GM19351 (cell line): ENCODE measurements around the gene GPR173.

Source experiments
- ATAC-seq: cut with Tn5 transposase; IDR thresholded peaks from one replicate; pipeline ENCODE4 v1.9.1; 2021; ENCODE audit warnings: mild to moderate bottlenecking, moderate library complexity; ENCODE audit not compliant: unreplicated experiment

GPR173 gene

DNA sequence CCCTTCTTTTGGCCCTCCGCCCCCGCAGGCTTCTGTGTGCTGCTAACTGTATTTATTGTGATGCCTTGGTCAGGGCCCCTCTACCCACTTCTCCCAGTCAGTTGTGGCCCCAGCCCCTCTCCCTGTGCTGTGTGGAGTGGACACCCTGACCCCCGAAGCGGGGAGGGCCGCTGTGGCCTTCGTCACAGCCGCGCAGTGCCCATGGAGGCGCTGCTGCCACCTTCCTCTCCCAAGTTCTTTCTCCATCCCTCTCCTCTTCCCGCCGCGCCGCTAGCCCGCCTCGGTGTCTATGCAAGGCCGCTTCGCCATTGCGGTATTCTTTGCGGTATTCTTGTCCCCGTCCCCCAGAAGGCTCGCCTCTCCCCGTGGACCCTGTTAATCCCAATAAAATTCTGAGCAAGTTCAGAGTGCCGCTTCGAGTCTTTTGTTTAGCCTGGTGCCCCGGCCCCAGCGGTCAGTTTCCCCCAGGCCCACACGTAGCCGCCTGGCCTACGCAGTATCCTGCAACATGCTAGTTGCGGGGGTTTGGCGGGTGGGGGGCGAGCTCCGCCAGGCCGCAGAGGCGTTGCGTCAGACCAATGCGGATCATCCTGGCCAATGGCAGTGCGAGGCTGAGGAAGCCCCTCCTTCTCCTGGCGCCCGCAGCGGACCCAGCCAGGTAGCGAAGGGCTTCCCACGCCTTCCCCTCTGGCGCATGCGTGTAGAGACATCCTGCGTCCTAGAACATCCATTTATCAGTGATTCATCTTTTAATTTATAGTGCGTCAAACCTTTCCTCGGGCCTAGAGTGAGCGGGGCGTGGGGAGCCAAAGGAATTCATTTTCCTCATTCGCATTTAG, 39.8 kb downstream of the GPR173 start:
- peak; percentile 69 for ATAC-seq

DNA sequence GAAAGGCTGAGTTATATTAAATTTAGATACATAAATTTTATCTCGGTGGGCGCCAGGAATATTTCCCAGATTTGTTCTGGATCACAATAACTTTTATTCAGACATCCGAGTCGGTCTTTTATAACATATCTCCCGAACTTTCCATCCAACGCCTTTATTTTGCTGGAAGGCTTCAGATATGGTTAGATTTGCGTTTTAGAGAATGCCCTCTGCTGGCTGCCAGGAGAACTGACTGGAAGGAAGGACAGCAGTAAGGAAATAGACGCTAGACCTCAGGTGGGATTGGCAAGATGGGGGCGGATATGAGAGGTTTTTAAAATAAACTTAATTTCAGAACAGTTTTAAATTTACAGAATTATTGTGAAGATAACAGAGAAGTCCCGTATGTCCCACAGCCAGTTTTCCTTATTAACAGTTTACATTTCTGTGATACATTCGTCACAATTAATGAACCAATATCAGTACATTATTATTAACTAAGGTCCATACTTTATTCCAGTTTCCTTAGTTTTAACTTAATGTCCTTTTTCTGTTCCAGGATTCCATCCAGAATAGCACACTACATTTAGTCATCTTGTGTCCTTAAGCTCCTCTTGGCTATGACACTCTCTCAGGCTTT, 40.7 kb downstream of the GPR173 start:
- ATAC-seq = no peak

DNA sequence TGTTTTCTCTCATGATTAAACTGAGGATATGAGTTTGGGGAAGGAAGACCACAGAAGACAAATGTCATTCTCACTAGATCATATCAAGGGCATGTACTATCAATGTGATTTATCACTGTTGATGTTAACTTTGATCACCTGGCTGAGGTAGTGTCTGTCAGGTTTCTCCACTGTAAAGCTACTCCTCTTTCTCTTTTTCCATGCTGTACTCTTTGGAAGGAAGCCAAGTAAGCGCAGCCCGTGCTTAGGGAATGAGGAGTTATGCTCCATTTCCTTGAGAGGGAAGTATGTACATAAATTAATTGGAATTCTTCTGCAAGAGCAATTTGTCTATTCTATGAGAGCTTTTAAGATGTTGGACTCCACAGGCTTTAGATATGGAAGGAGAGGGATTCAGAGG, 41.3 kb downstream of the GPR173 start:
- no peak for ATAC-seq

DNA sequence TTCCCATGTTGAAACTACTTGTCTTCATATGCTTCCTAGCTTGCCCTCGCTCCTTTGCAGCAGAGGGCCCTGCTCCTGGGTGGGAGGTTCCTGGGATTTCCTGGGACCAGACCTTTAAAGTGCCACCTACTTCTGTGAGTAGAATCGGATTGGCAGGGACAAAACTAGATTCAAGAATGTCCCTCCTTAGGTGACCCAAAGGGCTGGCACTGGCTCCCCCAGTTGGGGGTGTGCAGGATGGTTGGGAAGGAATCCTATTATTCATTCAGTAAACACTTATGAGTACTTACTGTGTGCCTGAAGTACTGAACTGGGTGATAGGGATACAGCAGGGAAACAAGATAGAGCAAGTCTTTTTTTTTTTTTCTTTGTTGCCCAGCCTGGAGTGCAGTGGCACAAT, 42.8 kb downstream of the GPR173 start:
- ATAC-seq = no peak

DNA sequence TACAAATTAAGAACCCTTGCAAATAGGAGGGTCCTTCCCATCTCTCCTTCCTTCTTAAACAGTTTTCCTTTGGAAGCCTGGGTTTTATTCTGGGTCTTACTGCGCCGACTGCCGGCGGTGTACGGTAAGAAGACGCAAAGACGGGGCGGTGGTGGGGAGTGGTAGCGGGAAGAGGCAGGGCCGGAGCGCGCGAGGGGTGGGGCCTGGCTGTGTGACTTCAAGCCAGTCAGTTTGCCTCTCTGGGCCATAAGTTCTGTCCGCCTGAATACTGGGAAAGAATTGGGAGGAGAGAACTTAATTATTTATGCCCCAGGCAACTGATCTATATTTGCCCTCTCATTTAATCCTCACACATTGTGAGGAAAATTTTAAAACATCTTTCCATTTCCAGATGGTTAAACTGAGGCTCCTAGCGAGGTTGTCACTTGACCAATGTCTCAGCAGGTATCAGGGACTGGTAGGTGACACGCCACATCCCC, 44.6 kb downstream of the GPR173 start:
- peak; percentile 48 for ATAC-seq

DNA sequence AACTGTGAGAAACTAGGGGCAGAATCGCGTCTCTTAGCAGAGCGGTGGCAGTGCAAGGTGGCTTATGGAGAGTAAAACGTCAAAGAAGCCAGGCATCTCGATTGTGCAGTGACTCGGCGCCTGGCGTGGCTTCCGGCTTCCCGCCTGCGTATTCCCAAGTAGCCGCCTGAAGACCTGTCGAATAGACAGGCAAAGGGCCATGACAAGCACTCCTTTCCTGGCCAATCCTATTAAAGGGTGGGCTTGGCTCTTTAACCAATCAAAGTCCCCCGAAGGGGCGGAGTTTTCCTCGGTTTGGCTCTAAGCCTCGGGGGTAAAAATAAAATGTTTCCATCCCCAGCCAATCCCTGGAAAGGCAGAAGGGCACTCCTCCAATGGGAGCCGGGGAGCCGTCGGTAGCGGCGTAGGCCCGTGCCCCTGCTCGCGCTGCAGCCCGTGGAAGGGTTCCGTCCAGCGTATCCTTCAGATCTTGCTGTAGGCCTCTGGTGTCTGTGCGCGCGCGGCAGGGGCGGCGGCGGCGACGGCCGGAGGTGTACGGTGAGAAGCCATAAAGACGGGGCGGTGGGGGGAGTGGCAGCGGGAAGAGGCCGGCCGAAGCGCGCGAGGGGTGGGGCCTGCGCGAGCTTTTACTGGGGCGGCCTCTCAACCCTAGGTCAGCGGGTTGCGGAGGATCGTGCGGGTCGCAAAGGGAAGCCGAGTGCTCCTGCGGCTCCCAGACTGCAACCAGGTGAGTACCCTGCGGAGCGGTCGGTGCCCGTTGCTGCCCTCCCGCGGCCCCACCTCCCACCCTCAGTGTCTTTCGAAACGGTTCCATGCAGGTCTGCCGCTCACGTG, 45.4 kb downstream of the GPR173 start, which contains the start of gene KANTR:
Gene KANTR (plus strand): TSS at position 395 of the 834 bp plus-strand sequence. CDS start 30,131 bp downstream, outside the sequence.
- ATAC-seq = peak; percentile 74

DNA sequence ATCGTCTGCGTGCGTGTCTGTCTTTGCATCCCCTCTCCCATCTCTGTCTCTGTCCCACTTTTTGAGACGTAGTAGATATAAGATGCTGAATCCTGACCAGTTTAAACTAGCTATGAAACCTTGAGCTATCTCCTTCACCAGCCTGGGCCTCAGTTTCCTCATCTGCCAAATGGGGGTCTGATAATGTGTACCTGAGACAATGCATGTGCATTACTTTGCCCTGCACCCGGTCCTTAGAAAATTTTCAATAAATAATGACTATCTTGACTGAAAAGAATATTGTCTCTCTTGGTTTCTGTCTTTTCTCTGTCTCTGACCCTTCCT, 46.0 kb downstream of the GPR173 start:
- no peak for ATAC-seq

DNA sequence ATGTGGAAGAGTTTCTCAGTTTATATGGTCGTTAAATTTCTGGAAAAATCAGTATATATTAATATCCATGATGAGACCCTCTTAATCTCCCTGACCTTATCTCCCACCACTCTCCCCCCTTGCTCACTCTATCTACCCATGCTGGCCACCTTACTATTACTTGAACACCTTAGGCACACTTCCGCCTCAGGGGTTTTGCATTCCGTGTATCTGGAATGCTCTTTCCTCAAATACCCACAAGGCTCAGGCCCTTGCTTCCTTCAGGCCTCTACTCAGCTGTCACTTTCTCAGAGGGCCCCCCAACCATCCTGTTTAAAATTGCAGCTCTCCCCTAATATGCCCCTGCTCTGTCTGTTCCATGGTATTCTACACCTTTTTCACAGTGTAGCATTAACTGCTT, 47.2 kb downstream of the GPR173 start:
- ATAC-seq = no peak

DNA sequence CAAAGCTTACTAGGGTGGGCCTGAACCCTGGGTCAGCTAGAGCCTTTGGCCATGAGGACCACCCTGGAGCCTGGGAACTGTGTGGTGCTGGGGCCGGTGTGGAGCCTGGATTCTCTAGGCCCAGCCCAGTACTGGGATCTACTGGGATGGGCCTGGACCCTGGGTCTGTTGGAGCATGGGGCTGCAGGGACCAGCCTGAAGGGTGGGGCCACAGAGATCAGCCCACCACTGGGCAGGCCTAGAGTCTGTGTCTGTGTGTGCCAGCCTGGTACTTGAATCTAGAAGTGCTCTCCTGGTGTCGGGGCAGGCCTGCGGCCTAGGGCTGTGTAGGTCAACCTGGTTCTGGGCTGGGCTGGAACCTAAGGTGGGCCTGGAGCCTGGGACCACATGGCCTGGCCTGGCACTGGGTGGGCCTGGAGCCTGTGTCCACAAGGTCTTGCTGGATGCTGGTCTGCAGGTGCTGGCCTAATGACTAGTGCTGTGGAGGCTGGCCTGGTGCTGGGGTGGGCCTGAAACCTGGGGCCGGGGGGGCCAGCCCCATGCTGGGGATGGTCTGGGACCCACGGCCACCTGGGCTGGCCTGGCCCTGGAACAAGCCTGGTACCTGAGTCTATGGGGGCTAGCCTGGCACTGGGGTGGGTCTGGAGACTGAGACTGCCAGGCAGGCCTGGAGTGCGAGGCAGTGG, 66.4 kb downstream of the GPR173 start:
- no peak for ATAC-seq

DNA sequence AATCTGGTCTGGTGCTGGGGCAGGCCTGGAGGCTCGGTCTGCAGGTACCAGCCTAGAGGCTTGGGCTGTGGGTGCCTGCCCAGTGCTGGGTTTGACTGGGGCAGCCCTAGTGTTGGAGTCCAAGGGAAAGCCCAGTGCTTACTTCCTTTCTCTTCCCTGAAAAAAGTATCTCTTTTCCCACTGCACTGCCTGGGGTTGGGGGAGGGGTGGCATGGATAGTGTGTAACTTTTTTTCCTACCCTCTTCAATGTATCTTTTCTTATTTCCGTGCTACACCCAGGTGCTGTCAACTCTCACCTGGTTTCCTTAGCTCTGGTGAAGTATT, 66.9 kb downstream of the GPR173 start:
- no peak for ATAC-seq

DNA sequence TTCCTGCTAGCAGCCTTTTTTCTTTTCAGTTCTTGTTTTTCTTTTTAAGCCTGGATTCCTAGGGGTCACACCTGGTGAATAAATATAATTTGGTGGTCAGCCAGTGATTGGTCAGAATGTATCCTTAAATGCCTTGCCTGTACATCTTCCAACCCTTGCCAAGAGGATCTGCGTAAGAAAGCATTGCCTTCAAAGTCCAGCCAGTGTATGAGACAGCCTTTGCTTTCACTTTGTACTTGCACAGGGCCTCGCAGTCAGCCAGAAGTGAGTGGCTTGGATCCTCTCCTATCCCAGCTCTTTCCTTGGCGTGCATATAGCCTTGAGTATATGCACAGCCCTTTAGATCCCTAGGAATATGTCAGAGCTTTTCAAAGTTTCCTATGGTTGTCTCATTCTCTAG, 67.5 kb downstream of the GPR173 start:
- ATAC-seq = no peak

DNA sequence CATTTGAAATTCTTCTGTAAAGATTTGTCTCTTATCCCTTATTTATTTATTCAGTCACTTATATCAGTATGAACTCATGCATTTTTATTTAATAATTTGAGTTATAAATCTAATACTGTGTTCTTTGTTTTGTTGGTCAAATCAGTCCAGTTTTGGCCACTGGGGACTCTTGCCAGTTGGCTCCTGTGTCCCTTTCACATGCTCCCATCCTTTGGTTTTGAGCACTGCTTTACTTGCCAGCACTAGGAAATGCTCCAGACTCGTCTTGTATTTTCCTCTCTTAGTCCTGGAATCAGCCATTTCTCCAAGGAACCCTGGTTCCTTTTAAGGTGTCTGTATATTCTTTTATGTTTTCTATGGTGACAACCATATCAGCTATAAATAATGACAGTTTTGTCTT, 73.4 kb downstream of the GPR173 start:
- no peak for ATAC-seq

DNA sequence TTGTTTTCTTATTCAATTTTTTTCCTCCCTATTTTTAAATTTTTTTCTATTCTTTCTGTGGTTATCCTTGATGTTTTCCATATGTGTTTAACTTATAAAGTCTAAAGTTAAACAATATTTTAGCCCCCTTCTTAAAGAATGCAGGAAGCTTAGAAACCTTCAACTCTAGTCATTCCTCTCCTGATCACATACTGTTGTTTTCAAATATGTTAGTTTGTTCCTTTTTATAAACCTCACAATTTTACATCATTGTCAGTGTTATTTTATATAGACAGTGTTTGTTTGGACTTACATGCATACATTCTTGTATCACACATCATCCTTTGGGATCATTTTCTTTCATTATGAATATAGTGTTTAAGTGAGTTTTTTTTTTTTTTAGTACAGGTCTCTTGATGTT, 76.9 kb downstream of the GPR173 start:
- ATAC-seq = no peak

DNA sequence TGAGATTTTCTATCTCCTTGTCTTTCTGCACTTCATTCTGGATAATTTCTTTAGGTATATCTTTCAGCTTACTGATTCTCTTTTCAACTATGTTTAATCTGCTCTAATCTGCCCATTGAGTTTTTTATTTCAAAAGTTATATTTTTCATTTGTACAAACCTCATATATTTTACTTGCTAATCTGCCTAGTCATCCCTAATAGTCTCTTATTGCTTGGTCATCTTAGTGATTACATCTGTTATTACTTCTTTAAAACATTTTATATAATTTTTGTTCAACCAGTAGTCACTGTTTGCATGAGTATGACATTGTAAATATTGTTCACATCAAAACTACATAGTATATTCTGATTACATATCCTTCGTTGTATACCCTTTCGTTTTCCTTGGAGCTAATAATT, 77.8 kb downstream of the GPR173 start:
- no peak for ATAC-seq

DNA sequence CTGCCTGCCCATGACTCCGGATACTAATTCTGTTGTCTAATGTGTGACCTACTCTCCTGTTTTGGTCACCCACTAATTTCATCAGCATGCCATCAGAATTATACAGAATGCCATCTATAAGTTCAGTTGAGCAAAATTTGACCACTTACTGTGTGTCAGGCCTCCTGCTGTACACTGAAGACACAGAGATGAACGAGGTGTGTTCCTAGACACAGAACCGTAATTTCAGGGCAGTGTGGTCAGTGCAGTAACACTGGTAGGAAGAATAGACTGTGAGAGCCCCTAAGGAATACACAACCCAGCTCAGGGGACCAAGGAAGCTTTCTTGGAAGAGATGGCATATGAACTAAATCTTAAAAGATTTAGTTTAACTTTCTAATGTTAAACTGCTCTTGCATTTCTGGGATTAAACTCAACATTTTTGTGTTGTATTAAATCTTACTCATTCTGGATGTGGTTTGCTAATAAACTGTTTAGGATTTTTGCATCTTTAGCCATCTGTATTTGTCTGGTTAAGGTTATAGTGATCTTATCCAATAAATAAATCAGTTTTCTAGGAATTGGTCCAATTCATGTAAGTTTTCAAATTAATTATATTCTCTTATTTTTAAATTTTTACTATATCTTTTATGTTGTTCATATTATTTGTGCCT, 79.6 kb downstream of the GPR173 start:
- ATAC-seq = no peak
